Measurements from ENCODE around the gene ZBTB20.

DNA sequence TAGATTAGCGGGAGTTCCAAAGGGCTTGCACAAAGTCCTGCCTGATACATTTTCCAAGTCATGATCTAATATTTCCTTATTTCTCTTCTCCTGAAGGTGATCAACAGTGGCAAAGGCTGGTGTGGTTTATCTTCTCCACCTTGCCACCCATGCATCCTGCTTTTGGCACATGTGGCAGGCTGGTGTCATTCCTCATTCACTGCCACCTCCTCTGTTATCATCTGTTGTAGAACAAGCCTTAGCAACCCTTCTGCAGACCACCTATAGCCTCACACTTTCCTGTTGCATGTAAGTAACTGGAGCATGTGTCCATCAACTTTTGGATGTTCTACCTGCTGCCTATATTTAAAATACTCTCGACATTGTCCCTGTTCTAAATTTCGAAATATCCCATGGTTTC lies 294.1 kb downstream of the ZBTB20 start:
- TF ChIP-seq POLR2AphosphoS5 (IDR thresholded peaks at IDR 0.05; ENCODE audit: low read depth, low read length) (no peak), TAF1 (IDR thresholded peaks at IDR 0.05; ENCODE audit: borderline replicate concordance, insufficient read depth, low read length) (no peak)
- TF ChIP-seq, protein P1, sequence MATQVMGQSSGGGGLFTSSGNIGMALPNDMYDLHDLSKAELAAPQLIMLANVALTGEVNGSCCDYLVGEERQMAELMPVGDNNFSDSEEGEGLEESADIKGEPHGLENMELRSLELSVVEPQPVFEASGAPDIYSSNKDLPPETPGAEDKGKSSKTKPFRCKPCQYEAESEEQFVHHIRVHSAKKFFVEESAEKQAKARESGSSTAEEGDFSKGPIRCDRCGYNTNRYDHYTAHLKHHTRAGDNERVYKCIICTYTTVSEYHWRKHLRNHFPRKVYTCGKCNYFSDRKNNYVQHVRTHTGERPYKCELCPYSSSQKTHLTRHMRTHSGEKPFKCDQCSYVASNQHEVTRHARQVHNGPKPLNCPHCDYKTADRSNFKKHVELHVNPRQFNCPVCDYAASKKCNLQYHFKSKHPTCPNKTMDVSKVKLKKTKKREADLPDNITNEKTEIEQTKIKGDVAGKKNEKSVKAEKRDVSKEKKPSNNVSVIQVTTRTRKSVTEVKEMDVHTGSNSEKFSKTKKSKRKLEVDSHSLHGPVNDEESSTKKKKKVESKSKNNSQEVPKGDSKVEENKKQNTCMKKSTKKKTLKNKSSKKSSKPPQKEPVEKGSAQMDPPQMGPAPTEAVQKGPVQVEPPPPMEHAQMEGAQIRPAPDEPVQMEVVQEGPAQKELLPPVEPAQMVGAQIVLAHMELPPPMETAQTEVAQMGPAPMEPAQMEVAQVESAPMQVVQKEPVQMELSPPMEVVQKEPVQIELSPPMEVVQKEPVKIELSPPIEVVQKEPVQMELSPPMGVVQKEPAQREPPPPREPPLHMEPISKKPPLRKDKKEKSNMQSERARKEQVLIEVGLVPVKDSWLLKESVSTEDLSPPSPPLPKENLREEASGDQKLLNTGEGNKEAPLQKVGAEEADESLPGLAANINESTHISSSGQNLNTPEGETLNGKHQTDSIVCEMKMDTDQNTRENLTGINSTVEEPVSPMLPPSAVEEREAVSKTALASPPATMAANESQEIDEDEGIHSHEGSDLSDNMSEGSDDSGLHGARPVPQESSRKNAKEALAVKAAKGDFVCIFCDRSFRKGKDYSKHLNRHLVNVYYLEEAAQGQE (IDR thresholded peaks at IDR 0.05; ENCODE audit: insufficient read depth in 1 of 2, low read depth in 2 of 2, low read length in 2 of 2): no peak
